GM18519 (cell line): ENCODE measurements around the gene BID.

Experiments used
- ATAC-seq: cut with Tn5 transposase; IDR thresholded peaks from one replicate; pipeline ENCODE4 v1.9.1; 2021; ENCODE audit warnings: mild to moderate bottlenecking, moderate library complexity; ENCODE audit not compliant: unreplicated experiment, low FRiP score

The BID gene

DNA sequence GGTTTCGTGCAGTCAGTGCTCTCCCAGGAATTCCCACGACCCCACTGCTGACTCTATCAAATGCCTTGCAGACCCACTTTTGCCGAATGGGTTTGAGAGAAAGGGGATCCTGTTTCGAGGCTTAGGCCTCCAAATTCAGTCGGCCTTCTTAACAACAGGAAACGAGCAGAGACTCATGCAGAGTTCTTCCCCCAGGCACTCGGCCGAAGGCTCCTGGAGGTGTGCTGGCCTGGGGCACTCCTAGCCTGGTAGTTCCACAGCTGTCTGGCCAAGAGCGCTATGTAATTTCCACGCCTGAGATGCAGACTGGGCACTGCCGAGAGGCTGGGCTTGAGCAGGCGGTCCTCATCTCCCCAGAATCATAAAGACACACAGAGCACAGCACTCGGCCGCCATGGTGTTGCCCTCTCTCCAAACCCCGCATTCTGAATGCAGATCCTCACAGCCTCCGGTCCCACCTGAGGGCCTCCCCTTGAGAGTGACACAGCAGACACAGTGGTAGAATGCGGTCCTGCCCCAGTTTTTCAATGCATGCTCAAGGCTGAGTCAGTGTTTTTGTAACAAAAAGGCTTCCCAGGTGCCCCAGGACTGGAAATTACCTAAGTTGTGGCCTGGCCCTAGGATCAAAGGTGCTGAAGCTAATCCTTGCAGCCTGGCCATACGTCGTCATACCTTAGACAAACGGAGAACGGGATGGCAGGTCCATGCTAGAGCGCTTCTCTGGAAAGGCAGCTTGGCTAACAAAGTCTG lies 30.2 kb upstream of the BID start:
- no peak for ATAC-seq

DNA sequence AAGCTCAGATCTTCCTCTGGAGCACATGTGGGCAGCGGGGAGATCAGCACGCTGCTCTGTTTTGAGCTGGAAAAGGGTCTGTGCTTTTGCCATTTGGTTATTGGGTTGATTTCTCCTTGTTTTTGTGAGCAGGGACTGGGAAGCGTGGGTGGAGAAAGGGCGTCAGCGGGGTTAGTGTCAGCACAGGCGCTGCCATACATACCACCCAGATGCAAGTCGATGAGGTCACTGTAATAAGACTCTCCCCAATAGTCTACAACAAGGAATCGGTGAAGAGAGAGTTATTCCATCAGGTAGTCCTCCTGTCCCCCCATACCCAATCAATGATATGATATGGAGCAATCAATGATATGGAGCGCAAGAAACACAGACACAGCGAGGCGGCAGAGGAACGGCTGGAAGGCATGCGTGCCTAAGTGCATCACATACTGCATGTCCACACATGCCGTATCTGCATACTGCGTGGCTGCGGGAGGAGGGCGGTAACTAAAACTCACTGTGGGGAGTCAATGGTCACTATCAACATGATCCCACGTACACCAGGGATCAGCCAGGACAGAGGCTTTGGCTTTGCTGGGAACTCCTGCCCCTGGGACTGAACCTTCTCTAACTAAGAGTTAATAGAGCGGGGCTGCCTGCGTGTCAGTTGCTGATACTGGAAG lies 29.5 kb upstream of the BID start:
- ATAC-seq, result no peak

DNA sequence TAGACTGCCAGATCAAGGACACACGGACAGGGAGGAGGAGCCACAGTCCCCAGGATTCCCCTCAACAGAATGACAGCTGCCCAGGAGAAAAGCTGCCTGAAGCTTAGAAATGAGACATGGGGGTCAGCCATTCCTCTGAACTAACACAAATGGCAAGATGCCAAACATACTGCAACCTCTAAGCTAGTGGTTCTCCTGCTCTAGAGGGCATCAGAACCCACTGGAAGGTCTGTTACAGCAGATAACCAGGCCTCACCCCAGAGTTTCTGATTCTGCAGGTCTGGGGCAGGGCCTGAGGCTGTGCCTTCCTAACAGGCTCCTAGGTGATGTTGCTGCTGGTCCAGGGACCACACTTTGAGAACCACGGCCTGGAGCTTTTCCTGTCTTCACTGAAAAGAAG lies 28.6 kb upstream of the BID start:
- no peak for ATAC-seq

DNA sequence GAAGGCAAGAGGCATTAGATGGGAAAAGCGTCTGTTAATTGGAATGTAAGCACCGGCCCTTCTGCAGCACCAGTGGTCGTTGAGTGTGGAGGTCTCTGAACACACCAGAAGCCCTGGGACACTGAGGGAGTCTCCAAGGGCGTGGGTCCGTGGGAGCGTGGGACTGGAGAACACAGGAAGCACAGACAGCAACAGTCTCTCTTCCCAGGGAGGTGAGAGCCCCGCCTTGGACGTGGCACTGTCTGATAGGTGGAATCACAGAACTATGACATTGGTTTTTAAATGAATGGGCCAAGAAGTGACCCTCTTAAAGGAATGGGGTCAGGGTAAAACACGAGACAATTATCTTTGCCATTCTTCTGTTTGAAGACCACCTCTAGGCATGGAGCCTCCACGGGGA lies 28.1 kb upstream of the BID start:
- ATAC-seq, result no peak

DNA sequence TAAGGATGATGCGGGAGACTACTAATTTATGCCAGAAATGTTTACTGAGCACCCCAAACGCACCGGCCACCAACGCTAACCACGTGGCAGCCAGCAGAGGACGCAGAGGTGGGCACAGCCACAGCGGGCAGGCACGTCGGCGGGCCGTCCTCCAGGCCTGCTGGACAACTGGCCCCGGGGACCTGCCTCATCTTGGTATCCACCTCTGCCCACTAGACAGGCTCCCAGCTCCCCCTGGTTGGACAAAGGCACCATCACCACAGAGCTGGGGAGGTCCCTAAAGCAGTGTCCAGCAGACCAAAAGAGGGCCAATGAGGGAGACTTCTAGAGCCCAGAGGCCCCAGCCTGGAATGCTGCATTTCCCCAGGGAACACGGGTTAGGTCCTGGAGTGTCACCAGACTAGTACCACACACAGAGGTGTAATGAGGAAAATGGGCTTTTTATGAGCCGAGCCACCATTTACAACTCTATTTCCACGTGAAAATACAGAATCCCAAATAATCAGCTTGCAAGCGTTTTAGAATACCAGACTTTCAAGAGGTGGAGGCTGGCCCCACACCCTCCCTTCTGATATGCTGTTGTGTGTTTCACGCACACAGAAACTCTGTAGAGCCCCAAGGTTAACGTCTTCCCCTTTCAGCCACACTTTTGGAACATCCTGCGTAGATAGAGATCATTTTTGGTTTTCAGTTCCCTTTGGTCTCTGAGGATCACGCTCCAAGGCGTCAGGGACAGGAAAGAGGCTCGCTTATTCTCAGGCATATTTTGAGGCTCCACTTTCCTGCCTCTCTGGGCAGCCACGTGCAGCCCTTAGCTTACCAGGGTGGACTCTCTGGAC lies 23.7 kb upstream of the BID start:
- ATAC-seq, result no peak

DNA sequence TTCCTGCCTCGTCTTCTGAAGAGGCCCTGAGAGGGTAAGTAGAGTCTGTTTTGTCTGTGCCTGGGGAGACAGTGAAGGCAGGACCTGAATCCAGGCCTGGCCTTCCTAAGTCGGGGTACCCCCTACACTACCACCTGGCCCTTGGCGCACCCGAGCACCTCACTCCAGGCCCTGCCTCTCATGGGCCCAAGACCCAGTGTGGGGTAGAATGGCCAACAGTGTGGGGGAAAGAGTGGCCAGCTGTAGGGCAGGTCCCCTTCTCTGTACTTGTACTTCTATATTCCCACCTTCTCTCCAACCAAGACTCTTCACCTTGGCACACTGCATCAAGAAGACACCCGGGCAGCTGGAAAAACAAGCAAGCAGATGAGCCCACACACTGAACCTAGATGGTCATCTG lies 22.4 kb upstream of the BID start:
- no peak for ATAC-seq

DNA sequence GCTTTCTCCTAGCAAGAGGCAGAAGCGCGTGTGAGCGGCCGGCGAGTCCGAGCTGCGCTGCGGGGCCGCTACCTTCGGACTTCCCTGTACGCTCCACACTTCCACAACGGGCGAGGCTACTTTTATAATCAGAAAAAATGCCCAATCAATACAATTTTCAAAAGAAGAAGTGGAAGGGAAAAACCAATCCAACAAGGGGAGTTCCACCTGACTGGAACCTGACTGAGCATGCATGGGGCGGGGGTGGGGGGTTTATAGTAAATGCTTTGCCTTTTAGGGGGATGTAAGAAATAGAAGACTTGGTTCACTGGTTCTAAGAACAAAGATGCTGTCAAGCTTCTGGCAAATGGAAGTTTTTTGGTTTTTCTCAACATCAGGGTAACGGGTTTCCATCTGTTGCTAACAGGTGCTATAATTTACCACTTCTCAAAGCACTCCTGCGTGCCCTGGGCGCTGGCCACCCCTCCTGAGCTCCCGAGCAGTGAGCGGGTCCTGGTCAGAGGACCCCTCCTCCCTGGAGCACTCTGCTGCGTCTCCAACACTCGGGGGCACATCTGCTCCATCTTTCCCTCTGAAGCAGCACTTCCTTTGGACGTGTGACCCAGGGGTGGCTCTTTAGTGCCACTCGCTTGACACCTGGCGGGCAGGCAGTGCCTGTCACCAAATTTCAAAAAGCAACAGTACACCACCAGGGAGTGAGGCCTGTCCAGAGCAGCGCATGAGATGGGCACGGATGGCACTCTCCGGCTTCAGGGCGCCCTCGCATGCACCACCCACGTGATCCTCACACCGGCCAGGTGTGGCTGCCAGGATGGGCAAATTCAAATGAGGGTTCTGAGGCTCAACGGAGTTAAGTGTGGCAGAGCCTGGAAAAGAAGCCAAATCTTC lies 21.6 kb upstream of the BID start:
- no peak for ATAC-seq

DNA sequence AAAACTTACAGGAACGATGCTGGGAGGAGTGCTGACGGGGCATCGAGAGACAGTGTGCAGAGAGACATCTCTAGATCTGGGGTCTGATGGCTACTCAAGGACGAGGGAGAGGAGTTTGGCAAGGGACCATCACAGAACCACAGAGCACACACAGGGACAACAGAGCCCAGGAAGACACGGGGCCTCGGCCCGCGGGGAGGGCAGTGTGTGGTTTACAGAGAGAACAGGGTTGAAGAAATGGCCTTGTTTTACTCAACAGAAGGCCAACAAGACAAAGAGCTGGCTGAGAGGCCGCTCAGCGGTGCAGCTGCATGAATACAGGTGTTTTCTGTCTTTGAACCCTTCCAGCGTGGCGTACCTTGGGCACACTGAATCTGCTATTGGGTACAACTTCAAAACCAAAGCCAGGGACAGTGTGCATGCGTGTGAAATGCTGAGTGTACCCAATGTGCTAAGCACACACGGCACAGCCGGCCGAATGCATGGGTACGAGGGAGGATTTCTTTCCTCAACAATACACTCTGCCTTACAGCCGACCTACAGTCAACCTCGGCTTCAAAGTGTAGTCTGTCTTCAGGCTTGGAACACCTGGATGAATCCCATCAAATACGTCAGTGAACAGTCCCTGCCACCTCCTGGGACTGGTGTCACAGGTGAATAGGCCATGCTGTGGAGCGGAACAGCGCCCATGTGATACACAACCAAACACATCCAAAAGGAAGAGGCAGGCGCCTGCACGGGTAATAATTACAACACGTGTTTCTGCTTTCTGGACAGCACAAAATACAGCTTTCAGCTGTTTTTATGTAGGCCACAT lies 20.7 kb upstream of the BID start:
- no peak for ATAC-seq

DNA sequence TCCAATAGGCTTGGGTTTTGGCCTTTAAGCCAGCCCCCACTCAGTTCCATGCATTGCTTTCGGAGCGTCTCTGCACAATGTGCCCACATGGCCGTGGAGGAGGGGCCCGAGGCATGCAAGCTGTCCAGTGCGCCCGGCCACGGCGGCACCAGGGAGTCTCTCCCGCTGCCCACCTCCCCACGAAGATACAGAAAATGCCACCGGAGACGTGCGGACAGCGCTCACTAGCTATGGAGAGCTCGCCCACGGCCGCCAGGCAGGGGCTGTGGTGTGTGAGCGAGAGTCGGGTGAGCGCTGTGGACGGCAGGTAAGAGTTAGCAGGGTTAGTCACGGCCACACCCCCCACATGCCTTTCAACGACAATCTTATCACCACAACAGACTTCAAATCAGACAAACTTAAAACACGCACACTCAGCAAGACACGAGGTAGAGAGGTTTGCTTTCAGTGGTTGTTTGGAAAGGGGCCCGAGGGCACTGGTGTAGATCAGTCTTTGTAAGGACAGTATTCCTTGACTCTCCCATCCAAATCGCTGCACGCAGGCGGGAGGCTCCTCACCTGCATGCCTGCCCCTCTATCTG lies 18.7 kb upstream of the BID start:
- no peak for ATAC-seq

DNA sequence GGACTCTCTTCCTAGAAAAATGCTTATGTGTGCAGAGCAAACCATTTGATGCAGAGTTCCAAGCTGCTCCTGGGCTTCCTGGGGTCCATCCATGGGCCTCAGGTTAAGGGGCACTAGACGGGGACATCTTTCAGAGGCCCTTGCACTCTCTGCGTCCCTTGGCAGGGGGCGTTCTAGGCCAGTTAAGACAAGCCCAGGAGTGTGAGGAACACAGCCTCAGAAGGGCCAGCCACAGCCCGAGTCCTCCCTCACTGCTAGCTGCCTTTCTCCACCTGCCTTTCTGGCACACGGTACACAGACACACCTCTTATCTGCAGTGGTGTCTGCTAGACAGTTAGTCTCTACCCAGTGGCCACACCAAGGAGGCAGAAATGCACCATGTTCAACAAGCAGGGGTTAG lies 18.0 kb upstream of the BID start:
- no peak for ATAC-seq

DNA sequence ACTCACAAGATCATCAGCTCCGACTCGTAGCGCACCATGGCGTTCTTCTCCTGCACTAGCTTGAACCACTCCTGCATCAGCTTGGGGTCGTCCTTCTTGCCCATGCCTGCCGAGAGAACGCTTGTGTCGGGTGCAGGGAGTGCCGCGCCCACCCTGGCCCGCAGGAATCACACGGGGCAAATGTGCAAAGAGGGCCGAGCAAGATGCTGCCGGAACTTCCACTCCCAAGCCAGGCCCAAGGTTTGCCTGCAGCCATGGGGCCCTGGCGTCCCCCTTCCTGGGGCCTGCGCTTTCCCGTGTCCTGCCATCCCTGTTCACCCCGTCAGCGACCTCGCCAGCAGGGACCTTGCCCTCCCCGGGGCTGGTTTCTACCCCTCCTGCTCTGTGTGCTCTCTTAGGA lies 16.9 kb upstream of the BID start:
- ATAC-seq, result no peak

DNA sequence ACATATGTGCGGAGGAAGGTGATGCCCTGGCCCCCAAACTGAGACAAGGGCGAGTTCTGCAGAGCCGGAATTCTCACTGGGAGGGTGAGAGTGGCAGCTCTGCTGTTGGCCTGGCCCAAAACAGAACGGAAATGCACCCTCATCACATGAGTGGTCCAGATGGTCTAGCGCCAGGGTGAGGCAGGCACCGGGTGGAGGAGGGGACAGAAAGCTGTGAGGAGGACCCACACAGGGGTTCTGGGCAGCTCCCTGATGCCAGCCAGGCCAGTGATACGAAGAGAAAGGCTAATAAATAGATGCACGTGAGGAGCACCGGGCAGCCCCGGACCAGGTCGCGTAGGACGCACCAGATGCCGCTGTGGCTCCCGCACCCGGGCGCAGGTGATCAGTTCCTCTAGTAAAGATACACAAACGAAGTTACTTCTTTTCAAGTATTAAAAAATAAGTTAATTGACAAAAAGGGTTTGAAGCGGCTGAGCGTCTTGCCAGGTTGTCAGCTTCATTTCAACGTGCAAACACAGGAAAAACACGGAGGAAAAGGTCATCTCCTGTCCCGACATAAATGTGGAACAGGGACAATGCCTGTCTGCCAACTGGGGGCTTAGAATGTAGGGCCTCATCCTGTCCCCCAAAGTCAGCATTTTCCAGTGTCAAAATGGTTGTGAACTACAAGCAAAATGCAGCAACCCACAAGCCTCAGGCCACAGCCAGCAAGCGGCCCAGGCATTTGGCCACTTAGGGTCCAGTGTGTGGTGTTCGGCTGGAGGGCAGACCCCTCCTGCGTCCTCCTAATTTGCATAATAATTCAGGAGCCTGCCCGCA lies 15.3 kb upstream of the BID start:
- no peak for ATAC-seq

DNA sequence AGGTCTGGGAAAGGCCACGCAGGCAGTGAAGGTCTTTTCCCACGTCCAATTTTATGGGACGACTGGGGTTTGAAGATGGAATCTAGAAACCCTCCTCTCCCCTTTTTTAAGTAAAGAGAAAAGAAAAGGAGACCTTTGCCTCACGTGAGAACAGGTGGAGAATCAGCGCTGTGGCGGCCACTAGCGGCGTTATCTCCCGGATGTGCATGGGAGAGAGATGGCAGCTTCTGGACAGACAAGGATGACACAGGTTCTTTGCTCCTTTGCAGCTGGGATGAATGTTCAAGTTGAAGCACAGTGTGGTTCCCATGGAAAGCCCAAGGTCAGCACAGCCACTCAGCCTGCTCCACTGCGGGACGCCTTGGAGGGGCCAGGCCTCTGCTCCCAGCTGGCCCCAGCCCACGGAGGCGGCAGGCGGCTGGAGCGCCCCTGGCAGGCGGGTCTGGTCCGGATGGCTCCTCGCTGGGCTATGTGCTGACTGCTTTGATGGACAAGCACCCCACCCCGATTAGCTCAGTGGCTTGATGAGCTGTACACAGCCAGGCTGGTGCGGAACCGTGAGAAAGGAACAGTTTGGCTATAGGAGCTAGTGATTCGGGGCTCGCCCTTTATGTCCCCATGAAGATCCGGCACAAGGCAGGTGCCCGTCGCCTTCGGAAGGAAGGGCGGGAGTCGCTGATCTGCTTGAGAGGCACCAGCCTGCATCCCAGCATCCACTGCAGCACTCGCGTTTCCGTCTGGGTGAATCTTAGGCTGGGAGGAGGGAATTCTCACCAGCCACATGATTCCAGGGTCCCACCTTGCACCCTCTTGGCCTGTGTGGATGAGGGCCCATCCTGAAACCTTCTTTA lies 14.5 kb upstream of the BID start:
- ATAC-seq, result no peak

DNA sequence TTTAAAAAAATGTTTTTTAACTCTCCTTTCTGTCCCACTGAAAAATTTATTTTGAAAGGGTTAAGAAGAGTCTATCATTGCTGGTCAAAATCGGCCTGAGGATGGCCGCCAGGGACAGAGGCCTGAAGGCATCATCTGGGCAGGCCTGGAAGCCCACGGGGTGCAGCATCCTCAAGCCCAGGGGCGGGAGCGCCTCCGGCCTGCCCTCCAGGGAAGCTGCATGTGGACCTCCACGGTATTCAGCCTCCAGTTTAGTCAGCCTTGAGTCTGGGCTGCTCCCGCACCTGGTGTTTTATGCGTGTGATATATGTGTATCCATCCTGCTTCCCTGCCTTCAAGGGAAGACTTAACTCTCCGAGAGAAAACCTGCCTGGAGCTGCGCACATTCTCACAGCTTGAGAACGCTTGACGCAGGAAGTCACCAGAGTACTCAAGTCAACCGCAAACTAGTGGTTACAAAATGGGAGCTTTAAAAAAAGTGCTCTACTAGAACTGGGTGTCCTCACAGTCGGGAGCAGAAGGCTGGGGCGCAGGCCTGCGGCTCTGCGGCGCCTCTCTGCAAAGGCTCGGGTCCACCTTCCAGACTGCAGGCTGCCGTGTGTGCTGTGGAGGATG lies 13.6 kb upstream of the BID start:
- no peak for ATAC-seq

DNA sequence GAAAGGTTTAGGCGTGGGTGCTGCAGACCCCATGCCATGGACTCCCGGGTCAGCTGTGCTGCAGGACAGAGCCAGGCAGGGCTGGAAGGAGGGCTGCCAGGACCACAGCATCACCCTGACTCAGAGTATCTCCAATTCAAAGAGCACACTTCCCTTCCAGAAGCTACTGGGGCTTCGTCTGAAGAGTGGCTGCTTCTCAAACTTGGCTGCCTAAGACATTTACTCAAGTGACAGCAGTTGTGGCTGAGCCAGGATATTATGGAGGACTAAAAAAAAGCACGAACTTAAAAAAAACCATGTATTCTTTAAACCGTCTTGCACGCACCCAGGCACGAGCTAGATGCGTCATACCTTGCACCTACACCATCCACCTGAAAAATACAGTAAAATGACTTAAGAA lies 13.0 kb upstream of the BID start:
- no peak for ATAC-seq

DNA sequence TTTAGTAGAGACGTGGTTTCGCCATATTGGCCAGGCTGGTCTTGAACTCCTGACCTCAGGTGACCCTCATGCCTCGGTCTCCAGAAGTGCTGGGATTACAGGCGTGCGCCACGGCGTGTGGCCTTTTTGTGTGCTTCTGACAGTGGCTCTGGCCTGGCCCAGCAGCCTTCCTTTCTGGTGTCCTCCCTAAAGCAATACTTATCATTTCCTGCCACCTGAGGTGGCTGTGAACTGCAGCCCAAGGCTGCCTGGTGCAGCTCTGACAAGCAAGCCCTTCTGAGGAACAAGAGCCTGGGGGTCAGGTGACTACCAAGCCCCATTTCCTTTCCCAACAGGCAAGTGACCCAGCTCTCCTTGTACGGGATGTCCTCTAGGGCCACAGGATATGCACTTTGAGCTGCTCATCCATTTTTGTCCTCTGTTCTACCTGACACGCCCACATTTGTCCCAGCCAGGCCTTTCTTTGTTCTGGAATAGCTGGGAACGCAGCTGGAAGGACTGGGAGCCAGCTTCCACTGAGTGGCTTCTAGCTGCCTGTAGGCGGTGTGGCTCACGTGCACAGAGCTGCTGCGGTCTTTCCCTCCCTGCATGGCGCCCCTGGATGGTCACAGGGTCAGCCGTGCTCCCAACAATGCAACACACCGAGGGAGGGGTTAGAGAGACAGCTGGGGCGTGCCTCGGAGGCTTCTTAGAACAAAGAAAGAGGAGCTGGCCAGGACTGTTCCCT lies 12.3 kb upstream of the BID start:
- ATAC-seq, result no peak
